Sigmoid colon (tissue), 4 donors: Measurements from ENCODE around the gene OCEL1.

Experiments used
- EP300 ChIP-seq, 4 donors: sonication (generic); formaldehyde crosslinking; IDR thresholded peaks; one replicate each; pipeline ENCODE4 v1.6.1; 2017; ENCODE audit warnings: antibody characterized with exemption in 4 of 4
- POLR2A ChIP-seq, 2 donors: fragments of 450-650 bp; IDR thresholded peaks; one replicate each; pipeline ENCODE4 v1.6.1; 2016; ENCODE audit warnings: antibody characterized with exemption in 2 of 2, mild to moderate bottlenecking in 2 of 2, moderate library complexity in 2 of 2
- POLR2AphosphoS5 ChIP-seq, 4 donors: sonication (generic); formaldehyde crosslinking; IDR thresholded peaks; one replicate each; pipeline ENCODE4 v1.6.1; 2017; ENCODE audit warnings: antibody characterized with exemption in 4 of 4
- TF ChIP-seq, protein P1 (sequence below), 4 experiments: fragments of 450-650 bp in 3 of 4; fragments of 200-600 bp in 1 of 4; IDR thresholded peaks; one replicate each; pipeline ENCODE4 v1.5.1; 2016 to 2019; ENCODE audit warnings: antibody characterized with exemption in 4 of 4, mild to moderate bottlenecking in 3 of 4, moderate library complexity in 2 of 4

DNA sequence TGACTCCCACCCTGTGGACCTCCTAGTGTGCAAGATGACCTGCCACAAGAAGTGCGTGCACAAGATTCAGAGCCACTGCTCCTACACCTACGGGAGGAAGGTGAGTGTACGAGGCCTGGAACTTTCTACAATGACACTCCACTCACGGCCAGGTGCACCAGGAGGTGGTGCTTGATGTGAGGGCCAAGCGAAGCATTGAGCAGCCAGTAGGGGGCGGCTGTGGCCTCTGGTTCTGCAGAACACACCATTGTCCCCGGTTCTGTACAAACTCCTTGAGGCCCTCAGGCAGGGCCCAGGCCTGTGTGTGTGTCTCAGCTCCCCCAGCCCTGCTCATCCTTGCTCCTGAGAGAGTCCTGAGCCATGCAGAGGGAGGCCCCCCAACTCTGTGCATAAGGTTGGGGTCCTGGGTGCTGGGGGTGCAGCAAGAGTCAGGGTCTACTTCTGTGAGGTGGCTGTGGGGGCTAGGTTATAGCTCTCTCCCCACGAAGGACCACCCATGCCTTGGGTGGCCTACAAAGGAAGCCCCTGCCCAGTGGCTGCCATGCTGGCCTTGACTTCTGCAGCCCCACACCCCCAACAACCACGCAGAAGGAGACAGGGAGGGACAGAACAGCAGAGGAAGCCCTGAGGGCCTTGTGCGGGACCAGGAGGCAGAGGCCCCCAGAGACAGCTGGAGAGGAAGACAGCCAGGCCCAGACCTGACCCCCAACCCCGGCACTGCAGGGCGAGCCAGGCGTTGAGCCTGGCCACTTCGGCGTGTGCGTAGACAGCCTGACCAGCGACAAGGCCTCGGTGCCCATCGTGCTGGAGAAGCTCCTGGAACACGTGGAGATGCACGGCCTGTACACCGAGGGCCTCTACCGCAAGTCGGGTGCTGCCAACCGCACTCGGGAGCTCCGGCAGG lies 20.5 kb upstream of the OCEL1 start:
- TF ChIP-seq, protein P1, sequence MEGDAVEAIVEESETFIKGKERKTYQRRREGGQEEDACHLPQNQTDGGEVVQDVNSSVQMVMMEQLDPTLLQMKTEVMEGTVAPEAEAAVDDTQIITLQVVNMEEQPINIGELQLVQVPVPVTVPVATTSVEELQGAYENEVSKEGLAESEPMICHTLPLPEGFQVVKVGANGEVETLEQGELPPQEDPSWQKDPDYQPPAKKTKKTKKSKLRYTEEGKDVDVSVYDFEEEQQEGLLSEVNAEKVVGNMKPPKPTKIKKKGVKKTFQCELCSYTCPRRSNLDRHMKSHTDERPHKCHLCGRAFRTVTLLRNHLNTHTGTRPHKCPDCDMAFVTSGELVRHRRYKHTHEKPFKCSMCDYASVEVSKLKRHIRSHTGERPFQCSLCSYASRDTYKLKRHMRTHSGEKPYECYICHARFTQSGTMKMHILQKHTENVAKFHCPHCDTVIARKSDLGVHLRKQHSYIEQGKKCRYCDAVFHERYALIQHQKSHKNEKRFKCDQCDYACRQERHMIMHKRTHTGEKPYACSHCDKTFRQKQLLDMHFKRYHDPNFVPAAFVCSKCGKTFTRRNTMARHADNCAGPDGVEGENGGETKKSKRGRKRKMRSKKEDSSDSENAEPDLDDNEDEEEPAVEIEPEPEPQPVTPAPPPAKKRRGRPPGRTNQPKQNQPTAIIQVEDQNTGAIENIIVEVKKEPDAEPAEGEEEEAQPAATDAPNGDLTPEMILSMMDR (IDR thresholded peaks at IDR 0.05) = peak; percentile 46 to 71 (median 60)
- TF ChIP-seq POLR2AphosphoS5 (IDR thresholded peaks at IDR 0.05) (no peak), POLR2A (IDR thresholded peaks at IDR 0.05) (no peak), EP300 (IDR thresholded peaks at IDR 0.05) (no peak)
